Activated naive CD8-positive, alpha-beta T cell (primary cell): ENCODE data around the gene TBX4.
"Not testable (repeated sequence)": the region's sequence is repeated elsewhere in the genome, so short reads cannot be mapped to it uniquely, and the experiment has no call there.

Experiments
- H3K27ac Mint-ChIP-seq: one replicate; pipeline ENCODE4 v1.8.0; 2021; ENCODE audit warnings: mixed read lengths
- H3K27me3 Mint-ChIP-seq: one replicate; pipeline ENCODE4 v1.8.0; 2021; ENCODE audit warnings: mixed read lengths
- H3K36me3 Mint-ChIP-seq: one replicate; pipeline ENCODE4 v1.8.0; 2021; ENCODE audit warnings: mixed read lengths
- H3K4me1 Mint-ChIP-seq: one replicate; pipeline ENCODE4 v1.8.0; 2021; ENCODE audit warnings: low read depth, mixed read lengths
- H3K4me3 Mint-ChIP-seq: one replicate; pipeline ENCODE4 v1.8.0; 2021; ENCODE audit warnings: mild to moderate bottlenecking, mixed read lengths
- H3K9me3 Mint-ChIP-seq: one replicate; pipeline ENCODE4 v1.8.0; 2021; ENCODE audit warnings: low read depth, mixed read lengths

TBX4 gene

DNA sequence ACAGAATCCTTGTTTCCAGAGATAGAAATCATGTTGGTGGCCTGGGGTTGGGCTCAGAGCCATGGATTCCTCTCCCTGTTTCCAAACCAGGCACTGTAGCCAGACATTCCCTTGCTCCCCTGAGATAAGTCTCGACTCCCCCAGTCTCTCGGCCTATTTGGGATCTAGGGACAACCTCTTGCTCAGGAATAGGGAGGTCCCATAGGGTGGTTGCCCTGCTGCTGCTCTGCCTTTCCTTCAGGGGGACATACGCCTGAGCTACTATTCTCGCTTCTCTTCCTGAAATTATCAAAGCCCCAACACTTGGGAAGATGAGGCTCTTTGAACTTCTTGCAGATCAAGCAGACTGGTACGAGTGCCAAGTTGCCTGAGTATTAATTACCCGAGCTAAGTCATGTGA lies 58.0 kb downstream of the TBX4 start:
- no peaks in the 10 kb centered on the region for H3K4me1 Mint-ChIP-seq
- peaks cover 5% of the 10 kb centered on the region for H3K27me3 Mint-ChIP-seq
- no peaks in the 10 kb centered on the region for H3K9me3 Mint-ChIP-seq
- no peak overlapping the region for H3K27ac Mint-ChIP-seq
- H3K4me3 Mint-ChIP-seq, result no peak overlapping the region
- H3K36me3 Mint-ChIP-seq, result no peaks in the 10 kb centered on the region

DNA sequence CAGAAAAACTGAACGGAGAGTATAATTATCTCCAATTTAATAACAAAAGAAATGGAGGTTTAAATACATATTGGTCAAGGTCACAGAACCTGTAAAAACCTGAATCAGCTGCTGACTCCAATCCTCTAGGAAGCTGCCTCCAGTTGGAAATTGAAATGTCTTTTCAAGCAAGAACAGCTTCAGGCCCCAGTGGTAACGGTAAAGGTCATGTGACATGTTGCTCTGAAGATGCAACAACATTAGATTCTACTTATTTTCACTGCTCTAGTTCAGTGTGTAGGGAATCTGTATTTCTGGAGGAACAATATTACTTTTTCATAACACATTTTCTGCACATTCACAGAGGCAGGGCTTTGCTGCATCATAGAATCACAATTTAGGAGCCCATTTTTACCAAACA lies 58.8 kb downstream of the TBX4 start:
- Mint-ChIP-seq H3K27me3 (peaks cover 5% of the 10 kb centered on the region), H3K4me1 (no peaks in the 10 kb centered on the region), H3K4me3 (no peak overlapping the region), H3K27ac (no peak overlapping the region), H3K36me3 (no peaks in the 10 kb centered on the region), H3K9me3 (no peaks in the 10 kb centered on the region)

- no peaks in the 10 kb centered on the region for H3K9me3 Mint-ChIP-seq
- H3K4me3 Mint-ChIP-seq, result no peak overlapping the region
- H3K27me3 Mint-ChIP-seq, result peaks cover 5% of the 10 kb centered on the region
- no peak overlapping the region for H3K27ac Mint-ChIP-seq
- no peaks in the 10 kb centered on the region for H3K4me1 Mint-ChIP-seq
- H3K36me3 Mint-ChIP-seq, result no peaks in the 10 kb centered on the region
Measured at GRCh38 chr17:61511480-61512182, 59.4 kb downstream of the TBX4 start.

GRCh38 chr17:61514491-61514890 lies 62.3 kb downstream of the TBX4 start:
- no peaks in the 10 kb centered on the region for H3K4me1 Mint-ChIP-seq
- no peaks in the 10 kb centered on the region for H3K9me3 Mint-ChIP-seq
- H3K4me3 Mint-ChIP-seq, result no peak overlapping the region
- H3K36me3 Mint-ChIP-seq, result no peaks in the 10 kb centered on the region
- peaks cover 1% of the 10 kb centered on the region for H3K27me3 Mint-ChIP-seq
- no peak overlapping the region for H3K27ac Mint-ChIP-seq

- no peak overlapping the region for H3K4me3 Mint-ChIP-seq
- no peak overlapping the region for H3K27ac Mint-ChIP-seq
- no peaks in the 10 kb centered on the region for H3K4me1 Mint-ChIP-seq
- peaks cover 5% of the 10 kb centered on the region for H3K27me3 Mint-ChIP-seq
- H3K9me3 Mint-ChIP-seq, result no peaks in the 10 kb centered on the region
- H3K36me3 Mint-ChIP-seq, result no peaks in the 10 kb centered on the region
Measured at GRCh38 chr17:61517265-61517664, 65.0 kb downstream of the TBX4 start.

DNA sequence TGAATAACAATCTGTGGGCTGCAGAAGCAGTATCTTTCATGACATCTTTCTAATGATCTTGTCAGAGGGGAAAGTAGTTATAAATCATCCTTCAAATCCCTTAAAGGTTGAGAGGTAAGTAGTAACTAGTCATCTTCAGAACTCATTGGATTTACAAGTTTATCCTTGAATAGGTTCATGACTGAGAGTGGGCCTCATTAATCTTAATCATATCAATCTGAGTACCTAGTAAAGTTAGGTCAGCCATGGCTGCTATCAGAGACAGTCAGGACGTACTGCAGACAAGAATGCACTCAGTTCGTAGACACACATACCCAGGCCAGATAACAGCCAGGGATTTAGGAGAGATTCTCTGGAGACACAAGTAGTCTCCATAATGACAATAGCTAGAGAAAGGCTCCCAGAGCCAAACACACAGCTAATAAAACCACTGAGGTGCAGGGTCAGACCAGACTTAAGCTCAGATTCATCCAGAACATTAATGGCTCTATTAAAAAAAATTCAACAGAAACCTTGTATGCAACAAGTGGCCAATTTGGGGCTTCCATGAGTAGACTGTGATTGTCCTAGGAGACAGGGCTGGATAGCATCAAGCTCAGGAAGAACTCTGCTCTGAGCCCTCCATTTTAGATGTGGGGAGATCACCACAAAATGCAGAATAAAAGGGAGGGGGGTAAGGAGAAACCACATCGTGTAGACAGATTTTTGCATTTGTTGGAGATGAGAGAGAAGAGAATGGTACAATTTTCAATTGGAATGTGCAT lies 65.8 kb downstream of the TBX4 start:
- no peaks in the 10 kb centered on the region for H3K9me3 Mint-ChIP-seq
- no peaks in the 10 kb centered on the region for H3K36me3 Mint-ChIP-seq
- no peak overlapping the region for H3K27ac Mint-ChIP-seq
- no peaks in the 10 kb centered on the region for H3K4me1 Mint-ChIP-seq
- peaks cover 7% of the 10 kb centered on the region for H3K27me3 Mint-ChIP-seq
- no peak overlapping the region for H3K4me3 Mint-ChIP-seq

- H3K27me3 Mint-ChIP-seq, result peaks cover 9% of the 10 kb centered on the region
Measured at GRCh38 chr17:61519139-61519538, 66.9 kb downstream of the TBX4 start.

DNA sequence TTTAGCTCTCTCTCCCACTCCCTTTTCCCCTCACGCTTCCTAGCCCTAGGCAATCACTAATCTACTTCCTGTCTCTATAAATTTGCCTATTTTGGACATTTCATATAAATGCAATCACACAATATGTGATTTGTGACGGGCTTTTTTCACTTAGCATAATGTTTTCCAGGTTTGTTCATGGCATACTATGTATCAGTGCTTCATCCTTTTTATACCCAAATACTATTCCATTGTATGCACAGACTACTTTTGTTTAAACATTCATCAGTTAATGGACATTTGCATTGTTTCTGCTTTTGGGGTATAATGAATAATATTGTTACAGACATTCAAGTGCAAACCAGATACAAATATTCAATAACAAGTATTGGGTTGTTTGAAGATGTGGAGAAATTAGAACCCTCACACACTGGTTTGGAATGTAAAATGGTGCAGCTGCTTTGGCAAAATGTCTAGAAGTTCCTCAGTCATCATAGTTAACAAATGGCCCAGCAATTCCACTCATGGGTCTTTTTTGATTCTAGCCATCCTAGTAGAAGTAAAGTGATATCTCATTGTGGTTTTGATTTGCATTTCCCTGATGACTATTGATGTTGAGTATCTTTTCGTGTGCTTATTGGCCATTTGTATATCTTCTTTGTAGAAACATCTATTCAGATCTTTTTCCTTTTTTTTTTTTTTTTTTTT lies 67.7 kb downstream of the TBX4 start:
- H3K9me3 Mint-ChIP-seq, result no peaks in the 10 kb centered on the region
- no peaks in the 10 kb centered on the region for H3K36me3 Mint-ChIP-seq
- H3K4me1 Mint-ChIP-seq, result no peaks in the 10 kb centered on the region
- H3K27me3 Mint-ChIP-seq, result peaks cover 9% of the 10 kb centered on the region
- H3K4me3 Mint-ChIP-seq, result no peak overlapping the region
- no peak overlapping the region for H3K27ac Mint-ChIP-seq

More at GRCh38 chr17:61519139-61519538, 66.9 kb downstream of the TBX4 start:
- no peak overlapping the region for H3K4me3 Mint-ChIP-seq
- H3K4me1 Mint-ChIP-seq, result no peaks in the 10 kb centered on the region
- no peaks in the 10 kb centered on the region for H3K9me3 Mint-ChIP-seq
- no peaks in the 10 kb centered on the region for H3K36me3 Mint-ChIP-seq
- H3K27ac Mint-ChIP-seq, result no peak overlapping the region

DNA sequence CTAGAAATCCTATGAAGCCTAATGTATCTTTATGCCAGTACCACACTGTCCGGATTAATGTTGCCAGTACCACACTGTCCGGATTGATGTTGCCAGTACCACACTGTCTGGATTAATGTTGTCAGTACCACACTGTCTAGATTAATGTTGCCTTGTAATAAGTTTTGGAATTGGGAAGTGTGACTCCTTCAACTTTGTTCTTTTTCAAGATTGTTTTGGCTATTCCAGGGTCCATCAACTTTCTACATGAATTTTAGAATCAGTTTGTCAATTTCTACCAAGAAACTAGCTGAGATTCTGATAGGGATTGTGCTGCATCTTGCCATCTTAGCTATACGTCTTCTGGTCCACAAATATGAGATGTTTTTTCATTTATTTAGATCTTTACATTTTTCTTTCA lies 68.7 kb downstream of the TBX4 start:
- no peak overlapping the region for H3K4me3 Mint-ChIP-seq
- no peaks in the 10 kb centered on the region for H3K9me3 Mint-ChIP-seq
- H3K27ac Mint-ChIP-seq, result no peak overlapping the region
- H3K36me3 Mint-ChIP-seq, result no peaks in the 10 kb centered on the region
- no peaks in the 10 kb centered on the region for H3K4me1 Mint-ChIP-seq
- peaks cover 14% of the 10 kb centered on the region for H3K27me3 Mint-ChIP-seq

GRCh38 chr17:61522088-61522487 lies 69.9 kb downstream of the TBX4 start:
- H3K4me1 Mint-ChIP-seq, result no peaks in the 10 kb centered on the region
- no peak overlapping the region for H3K4me3 Mint-ChIP-seq
- H3K27ac Mint-ChIP-seq, result no peak overlapping the region
- no peaks in the 10 kb centered on the region for H3K9me3 Mint-ChIP-seq
- H3K36me3 Mint-ChIP-seq, result no peaks in the 10 kb centered on the region
- peaks cover 21% of the 10 kb centered on the region for H3K27me3 Mint-ChIP-seq

GRCh38 chr17:61524319-61524718 lies 72.1 kb downstream of the TBX4 start:
- no peak overlapping the region for H3K4me3 Mint-ChIP-seq
- H3K27me3 Mint-ChIP-seq, result peaks cover 21% of the 10 kb centered on the region
- H3K36me3 Mint-ChIP-seq, result no peaks in the 10 kb centered on the region

GRCh38 chr17:61527441-61527840 lies 75.2 kb downstream of the TBX4 start:
- not testable (repeated sequence) for H3K27ac Mint-ChIP-seq

More at GRCh38 chr17:61524319-61524718, 72.1 kb downstream of the TBX4 start:
- Mint-ChIP-seq H3K27ac (no peak overlapping the region), H3K9me3 (no peaks in the 10 kb centered on the region), H3K4me1 (no peaks in the 10 kb centered on the region)

DNA sequence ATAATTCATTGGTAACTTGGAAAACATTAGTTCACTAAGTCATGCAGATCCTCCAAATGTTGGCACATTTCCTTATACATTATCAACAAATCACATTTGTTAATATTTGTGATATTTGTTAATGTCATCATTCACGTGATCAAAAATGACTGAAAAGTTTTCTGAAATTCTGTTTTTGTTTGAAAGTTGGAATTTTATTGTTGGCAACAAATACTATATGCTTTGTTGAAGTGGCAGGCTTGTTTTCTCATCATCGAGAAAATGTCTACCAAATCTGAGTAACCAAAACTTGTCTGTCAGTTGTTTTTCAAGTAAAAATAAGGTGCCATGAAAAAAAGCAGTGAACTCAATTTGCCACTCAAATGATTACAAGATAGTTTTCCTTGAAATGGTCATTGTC lies 75.9 kb downstream of the TBX4 start:
- H3K4me1 Mint-ChIP-seq, result no peaks in the 10 kb centered on the region
- no peak overlapping the region for H3K4me3 Mint-ChIP-seq
- no peaks in the 10 kb centered on the region for H3K9me3 Mint-ChIP-seq
- no peaks in the 10 kb centered on the region for H3K36me3 Mint-ChIP-seq
- H3K27ac Mint-ChIP-seq, result no peak overlapping the region
- peaks cover 20% of the 10 kb centered on the region for H3K27me3 Mint-ChIP-seq

More at GRCh38 chr17:61527441-61527840, 75.2 kb downstream of the TBX4 start:
- not testable (repeated sequence) for H3K4me3 Mint-ChIP-seq, H3K36me3 Mint-ChIP-seq, H3K4me1 Mint-ChIP-seq, H3K9me3 Mint-ChIP-seq
- H3K27me3 Mint-ChIP-seq, result peaks cover 22% of the 10 kb centered on the region

DNA sequence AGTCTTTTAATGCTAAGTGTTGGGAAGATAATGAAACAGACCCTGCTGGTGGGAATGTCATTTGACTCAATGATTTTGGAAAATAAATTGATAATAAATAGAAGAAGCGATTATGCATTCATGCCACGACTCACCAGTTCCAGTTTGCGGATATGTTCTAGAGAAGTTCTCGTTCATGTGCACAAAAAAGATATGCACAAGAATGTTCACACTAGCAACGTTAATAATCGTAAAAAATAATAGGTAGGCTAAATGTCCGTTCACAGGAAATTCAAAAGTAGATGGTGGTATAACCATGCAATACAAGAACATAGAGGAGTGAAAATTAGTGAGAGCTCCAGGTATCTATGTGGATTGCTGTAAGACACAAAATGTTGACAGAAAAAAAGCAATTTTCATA lies 79.0 kb downstream of the TBX4 start:
- H3K36me3 Mint-ChIP-seq, result no peaks in the 10 kb centered on the region
- H3K4me3 Mint-ChIP-seq, result no peak overlapping the region
- no peak overlapping the region for H3K27ac Mint-ChIP-seq
- no peaks in the 10 kb centered on the region for H3K4me1 Mint-ChIP-seq
- H3K27me3 Mint-ChIP-seq, result peaks cover 10% of the 10 kb centered on the region
- H3K9me3 Mint-ChIP-seq, result no peaks in the 10 kb centered on the region

DNA sequence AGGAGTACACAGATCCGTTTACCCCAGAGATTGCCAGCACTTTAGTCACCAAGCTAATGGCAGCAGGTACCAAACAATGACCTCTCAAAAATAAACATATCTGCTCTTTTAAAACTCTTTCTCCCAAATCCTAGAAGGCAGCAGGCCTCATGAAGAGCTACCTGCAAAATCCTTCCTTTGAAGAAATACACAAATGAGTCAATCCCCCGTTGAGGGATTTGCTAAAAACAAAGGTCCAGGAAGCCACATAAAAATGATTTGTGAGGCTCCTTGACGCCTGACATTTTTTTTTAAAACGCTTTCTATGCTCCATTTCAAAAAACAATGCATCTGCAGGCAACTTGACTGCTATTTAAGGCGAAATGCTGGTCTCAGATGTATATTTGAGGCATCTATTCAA lies 80.6 kb downstream of the TBX4 start:
- Mint-ChIP-seq H3K36me3 (no peaks in the 10 kb centered on the region), H3K27me3 (peaks cover 6% of the 10 kb centered on the region), H3K4me1 (no peaks in the 10 kb centered on the region), H3K4me3 (no peak overlapping the region), H3K27ac (no peak overlapping the region), H3K9me3 (no peaks in the 10 kb centered on the region)
